ENCODE data around the gene ARHGAP25. TPM values are rescaled to one million over a fixed set of nuclear protein-coding genes. Genes with fewer than 3 reads are reported as not detected.

The ARHGAP25 gene
- polyA plus RNA-seq, 3 donors: 7.7 to 8.5 (median 7.9) TPM

DNA sequence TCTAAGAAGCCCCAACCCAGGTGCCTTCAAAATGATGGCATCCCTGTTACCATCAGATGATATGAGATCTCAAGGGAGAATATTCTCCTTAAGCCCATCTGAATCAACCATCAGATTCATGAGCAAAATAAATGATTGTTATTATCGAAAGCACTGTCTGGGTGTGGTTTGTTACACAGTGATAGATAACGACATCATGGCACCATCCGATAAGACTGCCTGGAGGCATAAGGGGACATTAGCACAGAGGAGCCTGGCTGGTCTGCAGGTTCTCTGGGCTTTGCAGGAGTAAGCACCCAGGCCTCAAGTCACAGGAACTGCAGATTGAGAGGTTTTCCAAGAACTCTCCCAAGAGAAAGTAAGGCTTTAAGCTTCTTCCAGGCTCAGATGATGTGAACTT lies 120.9 kb downstream of the ARHGAP25 start:
- DNase-seq (ENCODE audit: low read depth in 3 of 3, low spot score in 2 of 3): no peak

DNA sequence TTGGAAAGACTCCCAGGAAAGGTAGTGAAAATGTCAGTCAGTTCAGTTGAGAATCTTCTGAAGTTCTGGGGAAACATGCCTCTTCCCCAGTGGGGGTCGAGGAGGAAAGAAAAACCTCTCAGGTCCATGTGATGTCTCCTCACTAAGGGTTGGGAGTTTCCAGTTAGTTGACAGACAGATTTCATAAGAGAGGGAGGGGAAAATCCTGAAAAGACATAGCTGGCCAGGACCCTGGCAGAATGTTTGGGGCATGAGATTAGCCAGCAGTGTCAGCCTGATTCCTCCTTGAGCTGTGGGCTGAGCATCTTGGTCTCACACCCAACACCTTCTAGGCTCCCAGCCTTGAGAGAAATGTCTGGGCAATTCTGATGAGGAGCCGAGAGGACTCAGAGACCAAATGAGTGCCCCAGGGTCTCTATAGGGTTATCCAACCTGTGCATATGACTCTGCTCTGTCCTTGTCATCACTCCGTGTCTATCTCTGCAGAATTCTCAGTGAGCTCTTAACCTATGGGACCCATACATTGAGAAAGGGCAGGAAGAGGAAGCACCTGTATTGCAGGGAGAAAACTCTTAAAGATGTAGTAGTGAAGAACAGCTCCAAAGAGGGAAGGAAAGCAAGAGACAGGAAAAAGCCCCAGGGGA lies 122.7 kb downstream of the ARHGAP25 start:
- DNase-seq (ENCODE audit: low read depth in 3 of 3, low spot score in 2 of 3): no peak

GRCh38 chr2:68857855-68858456 lies 123.3 kb downstream of the ARHGAP25 start:
- DNase-seq (ENCODE audit: low read depth in 3 of 3, low spot score in 2 of 3): no peak

GRCh38 chr2:68860111-68860510 lies 125.5 kb downstream of the ARHGAP25 start:
- DNase-seq (ENCODE audit: low read depth in 3 of 3, low spot score in 2 of 3): no peak

GRCh38 chr2:68861330-68861729 lies 126.7 kb downstream of the ARHGAP25 start:
- no peak for DNase-seq (ENCODE audit: low read depth in 3 of 3, low spot score in 2 of 3)

- no peak for DNase-seq (ENCODE audit: low read depth in 3 of 3, low spot score in 2 of 3)
These were observed 128.3 kb downstream of the ARHGAP25 start for GRCh38 chr2:68862889-68863288.

- no peak for DNase-seq (ENCODE audit: low read depth in 3 of 3, low spot score in 2 of 3)
These were observed 129.4 kb downstream of the ARHGAP25 start for GRCh38 chr2:68863996-68864395.

GRCh38 chr2:68865108-68865507 lies 130.5 kb downstream of the ARHGAP25 start:
- DNase-seq (ENCODE audit: low read depth in 3 of 3, low spot score in 2 of 3): no peak

GRCh38 chr2:68870215-68870614 lies 135.6 kb downstream of the ARHGAP25 start:
- DNase-seq (ENCODE audit: low read depth in 3 of 3, low spot score in 2 of 3): no peak

GRCh38 chr2:68871159-68871764 lies 136.7 kb downstream of the ARHGAP25 start, which contains the start of gene BMP10:
TSS of gene BMP10 (minus strand) at chr2:68871397. CDS start at chr2:68871358, 39 bp downstream.
- no peak for DNase-seq (ENCODE audit: low read depth in 3 of 3, low spot score in 2 of 3)

Other genes with a start within 250 kb of the ARHGAP25 start
- under 1 TPM; 0.20 to 0.32 (median 0.31) TPM for gene PROKR1, start 91.2 kb upstream of the ARHGAP25 start, polyA plus RNA-seq (ENCODE audit: insufficient read length in 3 of 3)
- gene BMP10, start 136.6 kb downstream of the ARHGAP25 start, polyA plus RNA-seq (ENCODE audit: insufficient read length in 3 of 3): not detected
- gene GKN2, start 218.1 kb downstream of the ARHGAP25 start, polyA plus RNA-seq (ENCODE audit: insufficient read length in 3 of 3): not detected
- not detected for gene GKN1, start 239.8 kb downstream of the ARHGAP25 start, polyA plus RNA-seq (ENCODE audit: insufficient read length in 3 of 3)

Measured in right renal cortex interstitium (tissue), 3 donors.